Parathyroid adenoma (tissue), 2 donors: ENCODE results near the gene EPHB2.

Experiments used
- H2AFZ ChIP-seq: fragments of 300-600 bp; sonication (generic); one replicate; pipeline ENCODE4 v1.7.0; 2017; ENCODE audit warnings: antibody characterized with exemption, mild to moderate bottlenecking
- H3K27ac ChIP-seq: fragments of 300-600 bp; sonication (generic); one replicate; pipeline ENCODE4 v1.7.0; 2017
- H3K27me3 ChIP-seq: fragments of 300-600 bp; sonication (generic); one replicate; pipeline ENCODE4 v1.7.0; 2017; ENCODE audit warnings: low read length; ENCODE audit not compliant: control insufficient read depth, insufficient read depth
- H3K36me3 ChIP-seq: fragments of 300-600 bp; sonication (generic); one replicate; pipeline ENCODE4 v1.7.0; 2017; ENCODE audit warnings: low read length; ENCODE audit not compliant: control insufficient read depth, insufficient read depth
- H3K4me1 ChIP-seq: fragments of 300-600 bp; sonication (generic); one replicate; pipeline ENCODE4 v1.7.0; 2017; ENCODE audit warnings: control low read depth
- H3K4me2 ChIP-seq: fragments of 300-600 bp; sonication (generic); one replicate; pipeline ENCODE4 v1.7.0; 2017; ENCODE audit warnings: low read length
- H3K4me3 ChIP-seq: fragments of 300-600 bp; sonication (generic); one replicate; pipeline ENCODE4 v1.7.0; 2017; ENCODE audit warnings: low read depth, low read length
- H3K79me2 ChIP-seq: fragments of 300-600 bp; sonication (generic); one replicate; pipeline ENCODE4 v1.7.0; 2017; ENCODE audit warnings: control low read depth
- H3K9ac ChIP-seq: fragments of 300-600 bp; sonication (generic); one replicate; pipeline ENCODE4 v1.7.0; 2017; ENCODE audit warnings: mild to moderate bottlenecking
- H3K9me3 ChIP-seq: fragments of 300-600 bp; sonication (generic); one replicate; pipeline ENCODE4 v1.7.0; 2017; ENCODE audit warnings: low read length; ENCODE audit not compliant: control insufficient read depth
- CTCF ChIP-seq: fragments of 300-600 bp; sonication (generic); IDR thresholded peaks from one replicate; pipeline ENCODE4 v1.7.0; 2017; ENCODE audit warnings: antibody characterized with exemption, mild to moderate bottlenecking
- donor health status: primary hyperparathyroidism.

EPHB2 gene

GRCh38 chr1:22893292-22893691 lies 182.7 kb downstream of the EPHB2 start:
- Histone ChIP-seq H3K4me1 (no peaks in the 10 kb centered on the region), H3K4me2 (no peak overlapping the region), H3K27ac (no peak overlapping the region), H3K9ac (no peak overlapping the region), H3K36me3 (no peaks in the 10 kb centered on the region), H3K27me3 (no peaks in the 10 kb centered on the region), H3K79me2 (no peaks in the 10 kb centered on the region), H3K4me3 (no peak overlapping the region), H2AFZ (no peak overlapping the region), H3K9me3 (no peaks in the 10 kb centered on the region)
- no peak for TF ChIP-seq CTCF

- H3K79me2 ChIP-seq: no peaks in the 10 kb centered on the region
- no peak overlapping the region for H3K4me3 ChIP-seq
- H2AFZ ChIP-seq: no peak overlapping the region
- H3K36me3 ChIP-seq: no peaks in the 10 kb centered on the region
- H3K27me3 ChIP-seq: no peaks in the 10 kb centered on the region
- H3K27ac ChIP-seq: no peak overlapping the region
- H3K9me3 ChIP-seq: no peaks in the 10 kb centered on the region
- no peak overlapping the region for H3K9ac ChIP-seq
- H3K4me2 ChIP-seq: no peak overlapping the region
- TF ChIP-seq CTCF: no peak
- H3K4me1 ChIP-seq: no peaks in the 10 kb centered on the region
These were observed 184.7 kb downstream of the EPHB2 start for GRCh38 chr1:22895357-22895756.

GRCh38 chr1:22896184-22896583 lies 185.5 kb downstream of the EPHB2 start:
- no peak for TF ChIP-seq CTCF
- Histone ChIP-seq H3K27ac (no peak overlapping the region), H3K4me2 (no peak overlapping the region), H3K4me3 (no peak overlapping the region), H3K27me3 (no peaks in the 10 kb centered on the region), H3K36me3 (no peaks in the 10 kb centered on the region), H3K9ac (no peak overlapping the region), H3K79me2 (no peaks in the 10 kb centered on the region), H3K9me3 (no peaks in the 10 kb centered on the region), H3K4me1 (no peaks in the 10 kb centered on the region), H2AFZ (no peak overlapping the region)

GRCh38 chr1:22900451-22900850 lies 189.8 kb downstream of the EPHB2 start:
- no peak for TF ChIP-seq CTCF
- H3K9ac ChIP-seq: no peak overlapping the region
- H2AFZ ChIP-seq: no peak overlapping the region
- H3K4me1 ChIP-seq: no peaks in the 10 kb centered on the region
- no peaks in the 10 kb centered on the region for H3K36me3 ChIP-seq
- no peaks in the 10 kb centered on the region for H3K79me2 ChIP-seq
- H3K27ac ChIP-seq: no peak overlapping the region
- H3K4me2 ChIP-seq: no peak overlapping the region
- no peak overlapping the region for H3K4me3 ChIP-seq
- no peaks in the 10 kb centered on the region for H3K27me3 ChIP-seq
- no peaks in the 10 kb centered on the region for H3K9me3 ChIP-seq

- no peak overlapping the region for H3K9ac ChIP-seq
- no peak overlapping the region for H3K4me3 ChIP-seq
- no peaks in the 10 kb centered on the region for H3K27me3 ChIP-seq
- H3K79me2 ChIP-seq: no peaks in the 10 kb centered on the region
- TF ChIP-seq CTCF: no peak
- H3K9me3 ChIP-seq: no peaks in the 10 kb centered on the region
- no peak overlapping the region for H3K27ac ChIP-seq
- no peaks in the 10 kb centered on the region for H3K36me3 ChIP-seq
- no peaks in the 10 kb centered on the region for H3K4me1 ChIP-seq
- no peak overlapping the region for H2AFZ ChIP-seq
- no peak overlapping the region for H3K4me2 ChIP-seq
These were observed 192.5 kb downstream of the EPHB2 start for GRCh38 chr1:22903113-22903512.
